Measurements from ENCODE around the gene PCK2.
A peak's percentile ranks its signal among the peaks of the same experiment; 100 is the strongest.

The PCK2 gene

DNA sequence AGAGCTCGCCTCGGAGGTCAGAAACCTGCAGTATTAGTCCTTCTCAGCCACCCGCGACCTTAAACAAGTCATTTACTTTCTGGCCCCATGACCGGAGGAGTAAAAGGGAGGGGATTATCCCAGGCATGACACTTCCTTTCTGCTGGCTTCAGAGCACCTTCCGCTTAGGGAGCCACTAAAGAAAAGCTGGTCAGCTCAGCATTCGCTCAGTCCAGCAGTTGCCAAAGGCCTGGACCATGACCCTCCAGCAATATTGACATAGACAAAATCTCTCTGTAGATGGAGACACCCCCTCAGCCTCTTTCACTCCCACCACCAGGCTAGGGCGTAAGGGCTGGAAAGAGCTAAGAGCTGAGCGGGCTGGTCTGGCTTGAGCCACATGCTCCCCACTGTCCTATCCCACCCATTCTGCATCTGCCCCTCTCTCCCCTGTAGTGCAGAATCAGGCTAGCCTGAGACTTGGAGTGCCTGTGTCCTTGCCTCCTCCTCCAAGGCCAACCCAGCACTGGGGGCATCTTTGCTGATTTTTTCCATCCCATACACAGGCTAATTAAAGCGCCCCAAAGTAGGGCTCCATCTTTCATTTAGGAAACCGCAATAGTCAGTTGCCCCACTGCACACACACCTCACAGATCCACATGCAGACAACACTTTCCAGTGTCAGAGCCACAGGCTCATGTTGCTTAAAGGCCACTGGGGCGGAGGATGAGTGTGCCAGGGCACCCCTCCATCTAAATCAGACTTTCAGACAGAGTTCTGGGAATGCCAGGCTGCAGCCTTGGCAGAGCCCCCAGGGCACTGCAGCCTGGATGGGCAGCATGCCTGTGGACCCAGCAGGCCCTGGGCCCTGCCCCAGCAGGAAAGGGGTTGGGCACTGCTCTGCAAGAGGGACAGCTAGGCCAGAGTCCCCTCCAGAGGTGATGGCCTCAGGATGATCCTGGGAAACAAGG, 26.7 kb upstream of the PCK2 start:
- Mint-ChIP-seq H3K27ac (no peak overlapping the region), H3K4me3 (no peak overlapping the region), H3K27me3 (peaks cover 5% of the 10 kb centered on the region), H3K9me3 (no peaks in the 10 kb centered on the region), H3K4me1 (peaks cover 10% of the 10 kb centered on the region), H3K36me3 (ENCODE audit: low read depth) (no peaks in the 10 kb centered on the region)
- ATAC-seq (no peak), DNase-seq (no peak)

DNA sequence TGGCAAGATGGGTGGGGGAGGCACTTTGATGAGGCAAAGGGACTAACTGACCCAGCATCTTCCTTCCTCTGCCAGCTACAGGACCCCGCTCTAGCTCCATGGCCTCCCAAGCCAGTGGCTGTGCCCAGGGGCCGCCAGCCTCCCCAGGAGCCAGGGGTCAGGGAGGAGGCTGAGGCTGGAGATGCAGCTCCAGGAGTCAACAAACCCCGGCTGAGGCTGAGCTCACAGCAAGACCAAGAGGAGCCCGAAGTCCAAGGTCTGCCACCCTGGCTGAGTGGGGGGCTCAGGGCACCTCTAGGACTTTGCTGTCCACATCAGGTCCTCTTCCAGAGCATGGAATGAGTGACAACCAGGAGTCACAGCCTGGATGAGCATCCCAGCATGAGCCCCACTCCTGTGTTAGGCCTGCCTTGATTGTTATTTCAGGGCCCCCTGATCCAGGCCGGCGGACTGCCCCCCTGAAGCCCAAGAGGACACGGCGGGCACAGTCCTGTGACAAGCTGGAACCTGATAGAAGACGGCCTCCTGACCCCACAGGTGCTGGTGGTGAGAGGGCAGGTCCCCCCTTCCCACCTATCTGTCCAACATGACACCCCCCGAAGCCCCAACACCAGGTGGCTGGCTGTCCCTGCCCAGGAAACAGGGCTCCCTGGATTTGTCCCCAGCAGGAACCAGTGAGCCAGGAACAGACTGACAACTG, 25.2 kb upstream of the PCK2 start:
- H3K9me3 Mint-ChIP-seq = no peaks in the 10 kb centered on the region

DNA sequence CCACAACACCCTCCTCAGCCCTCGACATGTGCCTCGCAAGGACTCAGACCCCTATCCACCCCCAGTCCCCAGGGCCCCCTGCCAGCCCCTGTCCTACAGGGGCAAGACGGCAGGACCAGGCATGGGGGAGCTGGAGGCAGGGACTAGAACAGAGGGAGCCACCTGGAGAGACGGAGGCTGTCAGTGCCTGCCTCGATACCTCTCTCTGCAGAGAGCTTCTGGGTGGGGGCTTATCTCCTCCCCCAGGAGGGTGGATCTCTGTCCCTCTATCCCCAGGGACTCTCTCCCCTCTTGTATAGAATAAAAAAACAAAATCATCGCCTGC, 24.7 kb upstream of the PCK2 start:
- H3K36me3 Mint-ChIP-seq (ENCODE audit: low read depth) = no peaks in the 10 kb centered on the region
- no peak for DNase-seq
- peaks cover 10% of the 10 kb centered on the region for H3K4me1 Mint-ChIP-seq
- H3K9me3 Mint-ChIP-seq = no peaks in the 10 kb centered on the region
- no peak for ATAC-seq
- H3K27ac Mint-ChIP-seq = no peak overlapping the region
- peaks cover 5% of the 10 kb centered on the region for H3K27me3 Mint-ChIP-seq
- no peak overlapping the region for H3K4me3 Mint-ChIP-seq

More for the DNA sequence above, 25.2 kb upstream of the PCK2 start:
- no peak overlapping the region for H3K4me3 Mint-ChIP-seq
- H3K36me3 Mint-ChIP-seq (ENCODE audit: low read depth) = no peaks in the 10 kb centered on the region
- H3K27me3 Mint-ChIP-seq = peaks cover 5% of the 10 kb centered on the region
- DNase-seq (no peak), ATAC-seq (no peak)
- no peak overlapping the region for H3K27ac Mint-ChIP-seq
- H3K4me1 Mint-ChIP-seq = peaks cover 10% of the 10 kb centered on the region

DNA sequence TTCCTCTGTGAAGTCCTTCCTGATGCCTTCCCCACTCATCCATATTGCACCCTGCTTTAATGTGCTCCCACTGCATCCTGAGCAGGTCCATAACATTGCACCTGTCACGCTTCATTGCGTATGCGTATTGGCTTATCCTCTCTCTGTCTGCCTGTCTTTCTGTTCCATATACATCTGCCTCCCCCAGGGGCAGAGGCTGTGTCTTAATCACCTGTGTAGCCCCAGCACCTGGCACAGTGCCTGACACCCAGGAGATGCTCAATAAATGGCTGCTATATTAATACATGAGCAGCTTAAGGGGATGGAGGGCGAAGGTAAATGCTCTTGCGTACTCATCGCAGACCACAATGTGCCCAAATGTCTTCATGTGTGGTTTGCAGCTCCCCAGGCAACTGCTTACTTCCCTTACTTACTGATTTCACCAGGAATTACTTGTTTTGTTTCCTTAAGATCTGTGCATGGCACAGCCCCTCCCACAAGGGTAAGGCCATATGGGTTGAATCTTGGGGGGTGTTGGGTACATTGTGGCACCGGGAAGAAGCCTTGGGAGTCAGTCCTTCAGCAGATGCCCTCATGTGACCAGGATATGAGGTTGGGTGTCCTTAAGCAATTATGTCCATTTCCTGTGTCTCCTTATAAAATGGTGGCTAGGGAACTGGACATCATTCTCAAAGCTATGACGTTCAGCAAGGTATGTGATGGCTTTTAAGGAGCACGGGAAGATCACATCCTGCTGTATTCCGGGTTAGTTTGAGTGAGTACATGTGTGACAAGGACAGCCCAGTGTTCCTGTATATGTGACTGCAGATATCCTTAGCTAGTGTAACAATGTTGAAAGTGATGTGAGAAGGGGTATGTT, 23.6 kb upstream of the PCK2 start:
- no peak for ATAC-seq
- no peak for DNase-seq
- Mint-ChIP-seq H3K27ac (no peak overlapping the region), H3K9me3 (no peaks in the 10 kb centered on the region), H3K4me3 (no peak overlapping the region), H3K4me1 (peaks cover 15% of the 10 kb centered on the region), H3K27me3 (peaks cover 5% of the 10 kb centered on the region), H3K36me3 (ENCODE audit: low read depth) (no peaks in the 10 kb centered on the region)

DNA sequence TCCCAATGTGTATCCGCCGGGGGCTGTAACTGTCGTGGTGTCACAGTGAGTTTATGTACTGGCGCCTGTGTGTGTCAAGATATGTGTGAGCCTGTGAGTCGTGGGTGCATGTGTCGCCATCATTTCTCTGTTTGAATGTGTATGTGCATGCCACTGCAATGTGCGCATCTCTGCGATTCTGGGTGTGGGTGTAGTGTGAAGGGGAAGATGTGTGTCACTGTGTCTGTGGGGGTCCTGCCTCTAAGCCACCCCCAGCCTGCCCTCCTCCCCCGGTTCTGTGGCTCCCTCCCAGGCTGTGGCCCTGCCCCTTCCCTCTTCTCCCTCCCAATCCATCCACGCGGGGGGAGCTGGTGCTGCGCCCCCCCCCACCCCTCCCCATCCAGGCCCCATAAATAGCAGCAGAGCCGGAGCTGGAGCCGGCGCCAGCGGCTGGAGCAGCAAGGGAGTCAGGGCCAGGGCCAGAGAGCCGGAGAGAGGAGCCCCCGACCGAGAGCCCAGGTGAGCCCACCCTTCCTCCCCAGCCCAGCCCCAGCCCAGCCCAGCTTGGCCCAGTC, 22.9 kb upstream of the PCK2 start, which contains the start of gene CPNE6:
CPNE6 (plus strand) TSS at position 419 of the 554 bp plus-strand sequence. CDS start 1,375 bp downstream, outside the sequence.
- Mint-ChIP-seq H3K9me3 (no peaks in the 10 kb centered on the region), H3K4me3 (no peak within 1 kb of the TSS), H3K4me1 (peaks cover 17% of the 10 kb centered on the region), H3K27me3 (peaks cover 5% of the 10 kb centered on the region), H3K36me3 (ENCODE audit: low read depth) (no peaks in the 10 kb centered on the region), H3K27ac (no peak within 1 kb of the TSS)
- DNase-seq = peak; percentile 48
- peak; percentile 90 for ATAC-seq

DNA sequence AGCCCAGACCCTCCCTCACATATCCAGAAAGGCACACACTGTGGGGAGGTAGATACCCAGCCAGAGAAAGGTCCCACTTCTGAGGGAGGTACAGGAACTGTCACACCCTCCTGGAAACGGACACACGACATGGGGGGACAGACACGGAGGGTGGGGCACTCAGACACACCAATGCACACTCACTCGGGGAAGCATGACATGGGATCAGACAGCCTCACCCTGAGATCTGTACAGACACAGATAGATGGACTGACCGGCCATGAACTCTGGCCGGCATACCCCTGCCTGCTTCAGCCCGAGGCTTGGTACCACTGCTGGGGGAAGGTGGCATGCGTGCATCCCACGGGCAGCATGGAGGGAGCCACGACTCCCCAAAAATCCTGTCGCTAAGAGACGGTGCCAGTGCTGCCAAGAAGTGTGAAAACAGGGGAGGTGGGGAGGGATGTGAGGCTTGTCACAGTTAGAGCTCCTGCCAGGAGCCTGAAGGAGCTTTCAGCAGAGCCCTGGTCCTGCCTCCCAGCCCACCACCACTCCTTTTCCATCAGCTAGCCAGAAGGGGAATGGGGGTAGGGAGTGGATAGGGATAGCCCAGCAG, 22.2 kb upstream of the PCK2 start:
- peaks cover 5% of the 10 kb centered on the region for H3K27me3 Mint-ChIP-seq
- no peaks in the 10 kb centered on the region for H3K36me3 Mint-ChIP-seq (ENCODE audit: low read depth)
- H3K27ac Mint-ChIP-seq = no peak overlapping the region
- no peaks in the 10 kb centered on the region for H3K9me3 Mint-ChIP-seq
- DNase-seq = no peak
- H3K4me1 Mint-ChIP-seq = peaks cover 17% of the 10 kb centered on the region
- ATAC-seq = no peak
- H3K4me3 Mint-ChIP-seq = no peak overlapping the region

DNA sequence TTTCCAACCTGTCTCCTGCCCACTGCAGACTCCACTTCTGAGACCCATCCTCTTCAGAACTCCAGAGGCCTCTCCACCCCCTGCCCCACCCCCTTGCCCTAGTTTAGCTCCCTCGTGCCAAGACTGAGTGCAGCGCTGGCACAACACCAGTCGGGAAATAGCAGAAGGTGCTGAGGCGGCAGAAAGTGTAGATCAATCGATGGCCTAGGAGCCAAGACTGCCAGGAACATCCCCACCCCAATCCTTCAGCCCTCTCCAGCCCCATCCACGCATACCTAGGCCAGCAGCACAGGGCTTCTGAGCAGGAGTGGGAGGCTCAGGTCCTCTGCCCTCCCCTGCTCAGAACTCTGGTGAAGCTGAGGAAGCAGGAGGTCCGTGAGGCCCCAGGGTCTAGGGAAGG, 21.7 kb upstream of the PCK2 start:
- ATAC-seq (no peak), DNase-seq (no peak)
- H3K27me3 Mint-ChIP-seq = peaks cover 5% of the 10 kb centered on the region
- no peak overlapping the region for H3K4me3 Mint-ChIP-seq
- no peaks in the 10 kb centered on the region for H3K9me3 Mint-ChIP-seq
- H3K27ac Mint-ChIP-seq = no peak overlapping the region
- no peaks in the 10 kb centered on the region for H3K36me3 Mint-ChIP-seq (ENCODE audit: low read depth)
- peaks cover 17% of the 10 kb centered on the region for H3K4me1 Mint-ChIP-seq

DNA sequence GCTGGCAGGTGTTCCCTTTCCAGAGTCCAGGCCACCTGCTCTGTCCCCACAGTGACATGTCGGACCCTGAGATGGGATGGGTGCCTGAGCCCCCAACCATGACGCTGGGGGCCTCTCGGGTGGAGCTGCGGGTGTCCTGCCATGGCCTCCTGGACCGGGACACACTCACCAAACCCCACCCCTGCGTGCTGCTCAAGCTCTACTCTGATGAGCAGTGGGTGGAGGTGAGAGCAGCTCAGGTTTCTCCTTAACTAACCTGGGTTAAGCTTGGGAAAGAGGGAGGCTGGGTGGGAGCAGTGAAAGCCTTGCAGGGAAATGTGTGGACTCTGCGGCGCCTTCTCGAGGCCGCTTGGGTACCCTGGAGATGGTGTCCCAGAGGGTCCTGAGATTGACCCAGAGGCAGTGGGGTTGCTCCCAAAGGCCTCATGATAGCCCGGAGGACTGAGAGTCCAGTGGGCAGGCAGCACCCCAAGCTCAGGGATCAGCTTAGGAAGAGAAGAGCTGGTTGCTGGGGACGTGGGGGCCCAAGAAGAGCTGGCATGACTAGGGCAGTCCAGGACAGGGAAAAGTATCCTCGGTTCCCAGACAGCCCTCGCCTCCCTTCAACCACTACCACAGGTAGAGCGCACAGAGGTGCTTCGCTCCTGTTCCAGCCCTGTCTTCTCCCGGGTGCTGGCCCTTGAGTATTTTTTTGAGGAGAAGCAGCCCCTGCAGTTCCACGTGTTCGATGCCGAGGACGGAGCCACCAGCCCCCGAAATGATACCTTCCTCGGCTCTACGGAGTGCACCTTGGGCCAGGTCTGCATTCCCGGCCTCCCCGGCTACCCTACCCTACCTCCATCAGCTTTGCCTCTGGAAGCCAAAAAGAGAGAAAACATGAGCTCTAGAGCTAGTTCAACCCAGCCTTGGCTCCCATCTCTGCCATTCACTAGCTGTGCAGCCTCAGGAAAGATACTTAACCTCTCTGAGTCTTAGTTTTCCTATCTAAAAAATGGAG, 20.9 kb upstream of the PCK2 start:
- ATAC-seq = no peak
- Mint-ChIP-seq H3K4me3 (no peak overlapping the region), H3K36me3 (ENCODE audit: low read depth) (no peaks in the 10 kb centered on the region), H3K9me3 (no peaks in the 10 kb centered on the region), H3K27me3 (peaks cover 5% of the 10 kb centered on the region), H3K4me1 (peaks cover 17% of the 10 kb centered on the region), H3K27ac (no peak overlapping the region)
- DNase-seq = no peak

DNA sequence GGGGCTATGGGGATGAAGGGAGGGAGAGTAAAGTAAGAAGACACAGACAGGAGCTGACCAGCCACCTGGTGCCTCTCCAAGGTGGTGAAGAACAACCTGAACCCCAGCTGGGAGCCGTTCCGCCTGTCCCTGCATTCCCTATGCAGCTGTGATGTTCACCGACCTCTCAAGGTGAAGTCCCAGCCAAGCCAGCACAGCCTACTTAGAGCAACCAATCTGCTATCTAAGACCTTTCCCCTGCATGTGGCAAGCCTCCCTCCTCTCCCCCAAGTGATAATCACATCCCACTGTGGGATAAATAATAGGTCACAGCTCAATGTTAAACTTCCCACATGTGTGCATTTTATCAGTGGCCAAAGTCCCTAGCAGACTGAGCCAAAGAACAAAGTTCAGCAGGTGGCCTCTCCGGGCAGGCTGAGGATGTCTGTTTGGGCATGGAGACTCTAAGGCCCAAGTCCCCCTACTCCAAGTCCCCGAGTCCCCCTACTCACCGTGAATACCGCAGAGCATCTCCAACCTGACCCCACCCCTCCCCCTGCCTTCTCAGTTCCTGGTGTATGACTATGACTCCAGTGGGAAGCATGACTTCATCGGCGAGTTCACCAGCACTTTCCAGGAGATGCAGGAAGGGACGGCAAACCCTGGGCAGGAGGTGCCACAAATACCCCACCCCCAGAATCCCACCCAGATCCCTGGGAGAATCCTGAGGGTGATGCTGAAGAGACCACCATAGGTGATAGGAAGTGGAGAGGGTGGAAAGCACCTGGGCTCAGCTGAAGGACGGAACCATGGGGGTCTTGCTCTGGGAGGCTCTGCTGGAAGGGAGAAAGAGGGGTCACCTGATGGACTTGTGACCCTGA, 19.3 kb upstream of the PCK2 start:
- ATAC-seq = no peak
- no peak overlapping the region for H3K4me3 Mint-ChIP-seq
- DNase-seq = no peak
- no peak overlapping the region for H3K27ac Mint-ChIP-seq
- peaks cover 18% of the 10 kb centered on the region for H3K4me1 Mint-ChIP-seq
- peaks cover under 1% of the 10 kb centered on the region for H3K27me3 Mint-ChIP-seq
- no peaks in the 10 kb centered on the region for H3K9me3 Mint-ChIP-seq
- no peaks in the 10 kb centered on the region for H3K36me3 Mint-ChIP-seq (ENCODE audit: low read depth)

DNA sequence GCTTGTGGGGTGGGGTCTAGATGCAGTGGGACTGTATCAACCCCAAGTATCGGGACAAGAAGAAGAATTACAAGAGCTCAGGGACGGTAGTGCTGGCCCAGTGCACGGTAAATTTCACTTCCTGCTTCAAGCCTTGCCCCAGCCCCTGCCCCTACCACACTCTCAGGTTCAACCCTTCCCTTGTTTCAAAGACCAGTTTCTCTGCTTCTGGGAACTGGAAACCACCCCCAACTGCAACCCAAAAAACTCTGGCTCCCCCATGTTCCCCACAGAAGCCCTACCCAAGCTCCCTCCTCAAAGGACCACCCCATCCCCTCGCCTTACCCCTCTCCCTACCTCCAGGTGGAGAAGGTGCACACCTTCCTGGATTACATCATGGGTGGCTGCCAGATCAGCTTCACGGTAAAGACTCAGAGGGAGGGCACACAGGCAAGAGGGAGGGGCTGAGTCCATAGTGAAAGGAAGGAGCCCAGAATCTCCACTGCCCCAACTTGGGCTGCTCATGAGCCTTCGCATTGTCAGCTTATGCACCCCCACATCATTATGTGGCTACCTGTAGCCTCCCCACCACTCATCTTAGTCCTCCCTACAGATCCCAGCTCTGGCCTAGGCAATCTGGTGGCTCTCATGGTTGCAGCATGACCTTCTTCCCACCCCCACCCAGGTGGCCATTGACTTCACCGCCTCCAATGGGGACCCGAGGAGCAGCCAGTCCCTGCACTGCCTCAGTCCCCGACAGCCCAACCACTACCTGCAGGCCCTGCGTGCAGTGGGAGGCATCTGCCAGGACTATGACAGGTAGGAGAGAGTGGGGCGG, 18.4 kb upstream of the PCK2 start:
- Mint-ChIP-seq H3K4me3 (no peak overlapping the region), H3K27ac (no peak overlapping the region), H3K27me3 (no peaks in the 10 kb centered on the region), H3K9me3 (no peaks in the 10 kb centered on the region), H3K36me3 (ENCODE audit: low read depth) (no peaks in the 10 kb centered on the region), H3K4me1 (peaks cover 20% of the 10 kb centered on the region)
- ATAC-seq (no peak), DNase-seq (no peak)

DNA sequence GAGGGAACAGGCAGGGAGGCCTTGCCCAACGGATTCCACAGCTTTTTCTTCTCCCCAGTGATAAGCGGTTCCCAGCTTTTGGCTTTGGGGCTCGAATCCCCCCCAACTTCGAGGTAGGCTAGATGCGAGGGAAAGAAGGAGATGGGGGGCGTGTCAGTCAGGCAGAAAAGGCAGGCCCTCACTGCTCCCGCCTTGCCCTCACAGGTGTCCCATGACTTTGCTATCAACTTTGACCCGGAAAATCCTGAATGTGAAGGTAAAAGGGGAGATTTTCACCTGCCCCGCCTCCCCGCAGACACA, 17.9 kb upstream of the PCK2 start:
- H3K4me3 Mint-ChIP-seq = no peak overlapping the region
- H3K9me3 Mint-ChIP-seq = no peaks in the 10 kb centered on the region
- no peak for ATAC-seq
- H3K27ac Mint-ChIP-seq = no peak overlapping the region
- no peaks in the 10 kb centered on the region for H3K36me3 Mint-ChIP-seq (ENCODE audit: low read depth)
- no peaks in the 10 kb centered on the region for H3K27me3 Mint-ChIP-seq
- H3K4me1 Mint-ChIP-seq = peaks cover 18% of the 10 kb centered on the region
- DNase-seq = no peak

DNA sequence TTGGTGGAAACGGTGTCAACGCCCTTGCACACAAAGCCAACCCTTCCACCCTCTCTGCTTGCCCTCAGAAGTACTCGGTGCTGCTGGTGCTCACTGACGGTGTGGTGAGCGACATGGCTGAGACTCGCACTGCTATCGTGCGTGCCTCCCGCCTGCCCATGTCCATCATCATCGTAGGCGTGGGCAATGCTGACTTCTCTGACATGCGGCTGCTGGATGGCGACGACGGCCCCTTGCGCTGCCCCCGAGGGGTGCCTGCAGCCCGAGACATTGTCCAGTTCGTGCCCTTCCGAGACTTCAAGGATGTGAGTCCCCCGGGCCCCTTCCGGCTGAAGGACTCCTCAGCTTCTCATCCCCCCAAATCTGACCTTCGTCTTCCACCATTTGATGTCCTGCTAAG, 17.0 kb upstream of the PCK2 start:
- Mint-ChIP-seq H3K36me3 (ENCODE audit: low read depth) (no peaks in the 10 kb centered on the region), H3K27me3 (no peaks in the 10 kb centered on the region), H3K4me3 (no peak overlapping the region), H3K4me1 (peaks cover 22% of the 10 kb centered on the region), H3K27ac (no peak overlapping the region), H3K9me3 (no peaks in the 10 kb centered on the region)
- ATAC-seq = no peak
- DNase-seq = no peak
